ENCODE measurements around the gene URB1.

URB1 gene

GRCh38 chr21:32321480-32321879 is 71.3 kb downstream of the URB1 start:
- H3K27me3 ChIP-seq (ENCODE audit: low read length) = no peaks in the 10 kb centered on the region
- H3K36me3 ChIP-seq (ENCODE audit: low read length) = 0 out of 2 replicates have a peak, but pooled peaks cover 10% of the 10 kb centered on the region
- no peak overlapping the region for H3K9ac ChIP-seq (ENCODE audit: low read length)
- no peak overlapping the region for H3K4me2 ChIP-seq (ENCODE audit: low read depth, low read length, poor library complexity, severe bottlenecking)
- H2AFZ ChIP-seq (ENCODE audit: low read depth, low read length, severe bottlenecking) = no peak overlapping the region
- no peak overlapping the region for H3K27ac ChIP-seq (ENCODE audit: low read depth, low read length)
- H3K4me3 ChIP-seq (ENCODE audit: insufficient read depth, low read length, poor library complexity, severe bottlenecking) = no peak overlapping the region
- no peaks in the 10 kb centered on the region for H4K20me1 ChIP-seq (ENCODE audit: low read depth, low read length)
- no peaks in the 10 kb centered on the region for H3K9me2 ChIP-seq (replicated peaks; ENCODE audit: insufficient read depth, low read length)
- no peaks in the 10 kb centered on the region for H3F3A ChIP-seq (ENCODE audit: insufficient read depth)
- no peaks in the 10 kb centered on the region for H3K79me2 ChIP-seq (ENCODE audit: insufficient read depth, low read length)
- no peaks in the 10 kb centered on the region for H3K9me3 ChIP-seq (ENCODE audit: insufficient read depth, low read length)
- TF ChIP-seq CTCF (IDR thresholded peaks at IDR 0.05; ENCODE audit: insufficient read depth, low read length, poor library complexity, severe bottlenecking) = no peak
- no peak for TF ChIP-seq EZH2phosphoT487 (conservative IDR thresholded peaks at IDR 0.05; ENCODE audit: low read length)

GRCh38 chr21:32320726-32321125 is 72.1 kb downstream of the URB1 start:
- TF ChIP-seq EZH2phosphoT487 (conservative IDR thresholded peaks at IDR 0.05; ENCODE audit: low read length) (no peak), CTCF (IDR thresholded peaks at IDR 0.05; ENCODE audit: insufficient read depth, low read length, poor library complexity, severe bottlenecking) (no peak)
- Histone ChIP-seq H3K9ac (ENCODE audit: low read length) (no peak overlapping the region), H3K79me2 (ENCODE audit: insufficient read depth, low read length) (no peaks in the 10 kb centered on the region), H3K9me2 (replicated peaks; ENCODE audit: insufficient read depth, low read length) (no peaks in the 10 kb centered on the region), H3K4me3 (ENCODE audit: insufficient read depth, low read length, poor library complexity, severe bottlenecking) (no peak overlapping the region), H3K27me3 (ENCODE audit: low read length) (no peaks in the 10 kb centered on the region), H4K20me1 (ENCODE audit: low read depth, low read length) (no peaks in the 10 kb centered on the region), H3K27ac (ENCODE audit: low read depth, low read length) (no peak overlapping the region), H3K36me3 (ENCODE audit: low read length) (0 out of 2 replicates have a peak, but pooled peaks cover 10% of the 10 kb centered on the region), H3F3A (ENCODE audit: insufficient read depth) (no peaks in the 10 kb centered on the region), H3K9me3 (ENCODE audit: insufficient read depth, low read length) (no peaks in the 10 kb centered on the region), H2AFZ (ENCODE audit: low read depth, low read length, severe bottlenecking) (no peak overlapping the region), H3K4me2 (ENCODE audit: low read depth, low read length, poor library complexity, severe bottlenecking) (no peak overlapping the region)

- Histone ChIP-seq H3K9me3 (ENCODE audit: insufficient read depth, low read length) (no peaks in the 10 kb centered on the region), H3K27me3 (ENCODE audit: low read length) (no peaks in the 10 kb centered on the region), H3K9ac (ENCODE audit: low read length) (no peak overlapping the region), H3K36me3 (ENCODE audit: low read length) (0 out of 2 replicates have a peak, but pooled peaks cover 7% of the 10 kb centered on the region), H3K4me2 (ENCODE audit: low read depth, low read length, poor library complexity, severe bottlenecking) (no peak overlapping the region), H3K4me3 (ENCODE audit: insufficient read depth, low read length, poor library complexity, severe bottlenecking) (no peak overlapping the region), H3K27ac (ENCODE audit: low read depth, low read length) (no peak overlapping the region), H2AFZ (ENCODE audit: low read depth, low read length, severe bottlenecking) (no peak overlapping the region), H3F3A (ENCODE audit: insufficient read depth) (no peaks in the 10 kb centered on the region), H3K9me2 (replicated peaks; ENCODE audit: insufficient read depth, low read length) (no peaks in the 10 kb centered on the region), H3K79me2 (ENCODE audit: insufficient read depth, low read length) (no peaks in the 10 kb centered on the region), H4K20me1 (ENCODE audit: low read depth, low read length) (no peaks in the 10 kb centered on the region)
- TF ChIP-seq CTCF (IDR thresholded peaks at IDR 0.05; ENCODE audit: insufficient read depth, low read length, poor library complexity, severe bottlenecking) (no peak), EZH2phosphoT487 (conservative IDR thresholded peaks at IDR 0.05; ENCODE audit: low read length) (no peak)
These were observed 72.8 kb downstream of the URB1 start for GRCh38 chr21:32320059-32320458.
